BLaER1 treated with 17β-estradiol and CSF1 and Interleukin-3, amounts not matched to agents 10 nM and 100 nM (cell line): ENCODE data around the gene BNC2.

Experiments used
- H3K27ac ChIP-seq, 11 experiments: shearing (Covaris generic); formaldehyde crosslinking; 2 replicates each; pipeline ENCODE4 v1.8.1; 2022
- H3K27me3 ChIP-seq, 11 experiments: shearing (Covaris generic); formaldehyde crosslinking; 2 replicates each; pipeline ENCODE4 v1.8.1; 2022
- H3K36me3 ChIP-seq, 11 experiments: shearing (Covaris generic); formaldehyde crosslinking; 2 replicates each; pipeline ENCODE4 v1.8.1; 2022
- H3K4me1 ChIP-seq, 10 experiments: shearing (Covaris generic); formaldehyde crosslinking; 2 replicates each; pipeline ENCODE4 v1.8.1; 2022
- H3K4me2 ChIP-seq, 11 experiments: shearing (Covaris generic); formaldehyde crosslinking; 2 replicates each; pipeline ENCODE4 v1.8.1; 2022
- H3K4me3 ChIP-seq, 10 experiments: shearing (Covaris generic); formaldehyde crosslinking; 2 replicates each; pipeline ENCODE4 v1.8.1; 2022
- H3K9ac ChIP-seq, 11 experiments: shearing (Covaris generic); formaldehyde crosslinking; 2 replicates each; pipeline ENCODE4 v1.8.1; 2022
- H3K9me3 ChIP-seq, 11 experiments: shearing (Covaris generic); formaldehyde crosslinking; replicated peaks in 1 of 11; 2 replicates each; pipeline ENCODE4 v1.8.1; 2022
- H4K20me1 ChIP-seq, 11 experiments: shearing (Covaris generic); formaldehyde crosslinking; 2 replicates each; pipeline ENCODE4 v1.8.1; 2022
- Cebpa-rat ChIP-seq, 11 experiments: shearing (Covaris generic); IDR thresholded peaks; 2 replicates each; pipeline ENCODE4 v1.8.1; 2022

BNC2 gene

GRCh38 chr9:16412740-16413139, 457.7 kb downstream of the BNC2 start:
- Histone ChIP-seq H3K27ac (no peak overlapping the region), H3K9ac (no peak overlapping the region), H3K4me3 (no peak overlapping the region), H3K4me1 (peaks cover 12 to 35% (median 15%) of the 10 kb centered on the region in 10 experiments; a peak in 18 of 20 replicates), H3K27me3 (no peaks in the 10 kb centered on the region), H3K9me3 (peaks cover 0 to 16% (median 0%) of the 10 kb centered on the region in 11 experiments; a peak in 8 of 22 replicates), H3K36me3 (no peaks in the 10 kb centered on the region), H4K20me1 (no peaks in the 10 kb centered on the region), H3K4me2 (peak overlapping the region in 3 of 11 experiments; percentile 2 to 10 (median 7); a peak in 4 of 22 replicates)
- TF ChIP-seq Cebpa-rat (IDR thresholded peaks at IDR 0.05) = no peak

DNA sequence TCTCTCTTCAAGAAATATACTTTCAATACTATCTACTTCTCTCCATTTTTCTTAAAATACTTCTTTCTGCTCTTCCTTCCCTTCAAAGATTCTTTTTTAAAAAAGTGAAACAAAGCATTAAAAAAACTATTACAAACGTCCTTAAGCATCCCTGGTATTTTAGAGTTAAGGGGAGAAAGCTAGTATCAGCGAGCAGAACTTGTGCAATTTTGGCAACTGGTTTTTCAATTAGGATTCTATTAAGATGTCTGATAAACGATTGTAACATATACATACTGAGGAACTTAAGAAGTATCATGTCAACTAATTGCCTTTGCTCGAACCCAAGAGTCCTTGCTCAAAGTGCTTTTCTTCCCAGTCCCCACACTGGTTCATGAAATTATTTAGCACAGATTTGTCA, 459.2 kb downstream of the BNC2 start:
- TF ChIP-seq Cebpa-rat (IDR thresholded peaks at IDR 0.05) = no peak
- Histone ChIP-seq H3K36me3 (no peaks in the 10 kb centered on the region), H3K4me2 (no peak overlapping the region), H3K9me3 (peaks cover 0 to 16% (median 0%) of the 10 kb centered on the region in 11 experiments; a peak in 8 of 22 replicates), H3K27ac (no peak overlapping the region), H3K9ac (no peak overlapping the region), H3K27me3 (no peaks in the 10 kb centered on the region), H3K4me3 (no peak overlapping the region), H4K20me1 (no peaks in the 10 kb centered on the region), H3K4me1 (peaks cover 0 to 20% (median under 1%) of the 10 kb centered on the region in 10 experiments; a peak in 11 of 20 replicates)

- Histone ChIP-seq H3K9me3 (peaks cover 0 to 16% (median 0%) of the 10 kb centered on the region in 11 experiments; a peak in 8 of 22 replicates), H3K4me2 (no peak overlapping the region), H3K4me3 (no peak overlapping the region), H3K27ac (no peak overlapping the region), H3K9ac (no peak overlapping the region), H3K36me3 (no peaks in the 10 kb centered on the region), H3K27me3 (no peaks in the 10 kb centered on the region), H3K4me1 (peaks cover 0 to 20% (median 0%) of the 10 kb centered on the region in 10 experiments; a peak in 8 of 20 replicates), H4K20me1 (no peaks in the 10 kb centered on the region)
- no peak for TF ChIP-seq Cebpa-rat (IDR thresholded peaks at IDR 0.05)
Measured at GRCh38 chr9:16410601-16411280, 459.7 kb downstream of the BNC2 start.

GRCh38 chr9:16407617-16408016, 462.9 kb downstream of the BNC2 start:
- Histone ChIP-seq H3K36me3 (no peaks in the 10 kb centered on the region), H3K4me1 (peaks cover 0 to 10% (median 0%) of the 10 kb centered on the region in 10 experiments; a peak in 5 of 20 replicates), H3K9me3 (peaks cover 0 to 20% (median 14%) of the 10 kb centered on the region in 11 experiments; a peak in 13 of 22 replicates), H3K9ac (no peak overlapping the region), H4K20me1 (no peaks in the 10 kb centered on the region), H3K4me2 (no peak overlapping the region), H3K27me3 (no peaks in the 10 kb centered on the region), H3K27ac (no peak overlapping the region), H3K4me3 (no peak overlapping the region)
- no peak for TF ChIP-seq Cebpa-rat (IDR thresholded peaks at IDR 0.05)

GRCh38 chr9:16406526-16407225, 463.8 kb downstream of the BNC2 start:
- Histone ChIP-seq H3K27me3 (no peaks in the 10 kb centered on the region), H3K4me3 (no peak overlapping the region), H3K4me1 (peaks cover 5 to 16% (median 7%) of the 10 kb centered on the region in 10 experiments; a peak in 19 of 20 replicates), H3K36me3 (no peaks in the 10 kb centered on the region), H3K27ac (no peak overlapping the region), H3K9me3 (peaks cover 0 to 22% (median 15%) of the 10 kb centered on the region in 11 experiments; a peak in 13 of 22 replicates), H4K20me1 (no peaks in the 10 kb centered on the region), H3K9ac (no peak overlapping the region), H3K4me2 (no peak overlapping the region)
- no peak for TF ChIP-seq Cebpa-rat (IDR thresholded peaks at IDR 0.05)

DNA sequence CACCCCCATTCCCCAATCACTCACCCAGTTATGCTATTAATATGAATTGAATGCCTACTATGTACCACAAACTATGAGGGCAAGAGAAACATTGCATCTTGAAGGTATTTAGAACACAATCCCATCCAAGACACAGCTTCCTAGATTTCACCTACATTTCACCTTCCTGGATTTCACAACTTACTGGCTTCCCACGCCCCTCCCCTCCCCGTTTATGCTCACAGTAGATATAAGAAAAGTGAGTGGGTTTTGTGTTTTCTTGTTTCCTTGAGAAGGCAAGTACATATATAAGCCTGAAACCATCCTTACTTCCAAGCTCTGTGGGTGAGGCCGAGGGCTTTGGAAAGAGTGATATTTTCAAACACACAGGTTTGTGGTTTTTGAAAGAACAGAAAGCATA, 465.0 kb downstream of the BNC2 start:
- TF ChIP-seq Cebpa-rat (IDR thresholded peaks at IDR 0.05) = no peak
- Histone ChIP-seq H3K9ac (no peak overlapping the region), H3K27ac (no peak overlapping the region), H3K27me3 (no peaks in the 10 kb centered on the region), H3K36me3 (no peaks in the 10 kb centered on the region), H3K4me3 (no peak overlapping the region), H3K4me1 (peaks cover 10 to 28% (median 14%) of the 10 kb centered on the region in 10 experiments), H3K4me2 (no peak overlapping the region), H4K20me1 (no peaks in the 10 kb centered on the region), H3K9me3 (peaks cover 0 to 22% (median 15%) of the 10 kb centered on the region in 11 experiments; a peak in 13 of 22 replicates)

GRCh38 chr9:16401701-16402100, 468.8 kb downstream of the BNC2 start:
- H3K27ac ChIP-seq = no peak overlapping the region
- peaks cover 10 to 28% (median 14%) of the 10 kb centered on the region in 10 experiments for H3K4me1 ChIP-seq
- no peaks in the 10 kb centered on the region for H3K36me3 ChIP-seq
- no peak overlapping the region for H3K9ac ChIP-seq
- peaks cover 0 to 22% (median 16%) of the 10 kb centered on the region in 11 experiments; a peak in 13 of 22 replicates for H3K9me3 ChIP-seq
- no peaks in the 10 kb centered on the region for H3K27me3 ChIP-seq
- no peak for TF ChIP-seq Cebpa-rat (IDR thresholded peaks at IDR 0.05)
- no peaks in the 10 kb centered on the region for H4K20me1 ChIP-seq
- peak overlapping the region; percentile 23 to 76 (median 48) for H3K4me2 ChIP-seq
- no peak overlapping the region for H3K4me3 ChIP-seq

- no peak overlapping the region for H3K4me2 ChIP-seq
- H3K27me3 ChIP-seq = no peaks in the 10 kb centered on the region
- H3K9ac ChIP-seq = no peak overlapping the region
- H3K36me3 ChIP-seq = no peaks in the 10 kb centered on the region
- H3K9me3 ChIP-seq = peaks cover 13 to 33% (median 25%) of the 10 kb centered on the region in 11 experiments
- H3K27ac ChIP-seq = no peak overlapping the region
- H3K4me1 ChIP-seq = peaks cover 10 to 27% (median 14%) of the 10 kb centered on the region in 10 experiments
- TF ChIP-seq Cebpa-rat (IDR thresholded peaks at IDR 0.05) = no peak
- H3K4me3 ChIP-seq = no peak overlapping the region
- H4K20me1 ChIP-seq = no peaks in the 10 kb centered on the region
Measured at GRCh38 chr9:16398691-16399090, 471.8 kb downstream of the BNC2 start.

GRCh38 chr9:16396389-16396788, 474.1 kb downstream of the BNC2 start:
- Histone ChIP-seq H3K9me3 (peaks cover 5 to 23% (median 17%) of the 10 kb centered on the region in 11 experiments; a peak in 21 of 22 replicates), H3K4me2 (no peak overlapping the region), H3K36me3 (no peaks in the 10 kb centered on the region), H3K9ac (no peak overlapping the region), H4K20me1 (no peaks in the 10 kb centered on the region), H3K27me3 (no peaks in the 10 kb centered on the region), H3K4me1 (peaks cover 2 to 9% (median 4%) of the 10 kb centered on the region in 10 experiments; a peak in 18 of 20 replicates), H3K4me3 (no peak overlapping the region), H3K27ac (no peak overlapping the region)
- no peak for TF ChIP-seq Cebpa-rat (IDR thresholded peaks at IDR 0.05)
